ENCODE data around the gene CMAS. TPM values are rescaled to one million over a fixed set of nuclear protein-coding genes. Genes with fewer than 3 reads are reported as not detected.
A peak's percentile ranks its signal among the peaks of the same experiment; 100 is the strongest.
"Not testable (repeated sequence)": the region's sequence is repeated elsewhere in the genome, so short reads cannot be mapped to it uniquely, and the experiment has no call there.

Gene CMAS
- total RNA-seq, result 51.9 and 55.8 TPM in 2 replicates
- long read RNA-seq, transcript CMAS-201 (8 exons, 1,787 nt), result major isoform, 200 of 211 reads
- long read RNA-seq, partial matches to known transcripts, result 0 of 211 reads
- long read RNA-seq, other reads (novel, unspliced or antisense), result 7 of 211 reads

GRCh38 chr12:22046090-22046967 is at the start of gene CMAS:
TSS of gene CMAS (plus strand) at chr12:22046218. CDS start at chr12:22046304, 86 bp downstream.
- Mint-ChIP-seq H3K4me3 (ENCODE audit: low read depth) (peak within 1 kb of the TSS; percentile 93), H3K27me3 (peaks cover 5% of the 10 kb centered on the region), H3K27ac (peak within 1 kb of the TSS; percentile 89), H3K4me1 (ENCODE audit: low read depth) (peaks cover 36% of the 10 kb centered on the region), H3K36me3 (ENCODE audit: insufficient read depth) (peaks cover 1% of the 10 kb centered on the region), H3K9me3 (ENCODE audit: low read depth) (no peaks in the 10 kb centered on the region)
- TF ChIP-seq CTCF (IDR thresholded peaks at IDR 0.05; ENCODE audit: unreplicated experiment), result no peak
- peak; percentile 86 for DNase-seq (ENCODE audit: low spot score, unreplicated experiment)

GRCh38 chr12:21998295-21998694 is 47.7 kb upstream of the CMAS start:
- H3K4me3 Mint-ChIP-seq (ENCODE audit: low read depth), result no peak overlapping the region
- DNase-seq (ENCODE audit: low spot score, unreplicated experiment), result no peak
- H3K9me3 Mint-ChIP-seq (ENCODE audit: low read depth), result no peaks in the 10 kb centered on the region
- peaks cover 7% of the 10 kb centered on the region for H3K4me1 Mint-ChIP-seq (ENCODE audit: low read depth)
- no peak overlapping the region for H3K27ac Mint-ChIP-seq
- no peak for TF ChIP-seq CTCF (IDR thresholded peaks at IDR 0.05; ENCODE audit: unreplicated experiment)
- no peaks in the 10 kb centered on the region for H3K27me3 Mint-ChIP-seq
- no peaks in the 10 kb centered on the region for H3K36me3 Mint-ChIP-seq (ENCODE audit: insufficient read depth)

GRCh38 chr12:21998782-21999181 is 47.2 kb upstream of the CMAS start:
- H3K9me3 Mint-ChIP-seq (ENCODE audit: low read depth), result no peaks in the 10 kb centered on the region
- no peak overlapping the region for H3K27ac Mint-ChIP-seq
- H3K4me3 Mint-ChIP-seq (ENCODE audit: low read depth), result no peak overlapping the region
- H3K27me3 Mint-ChIP-seq, result no peaks in the 10 kb centered on the region
- no peak for TF ChIP-seq CTCF (IDR thresholded peaks at IDR 0.05; ENCODE audit: unreplicated experiment)
- DNase-seq (ENCODE audit: low spot score, unreplicated experiment), result no peak
- H3K4me1 Mint-ChIP-seq (ENCODE audit: low read depth), result peaks cover 7% of the 10 kb centered on the region
- H3K36me3 Mint-ChIP-seq (ENCODE audit: insufficient read depth), result no peaks in the 10 kb centered on the region

GRCh38 chr12:22002430-22002829 is 43.6 kb upstream of the CMAS start:
- no peak for DNase-seq (ENCODE audit: low spot score, unreplicated experiment)
- TF ChIP-seq CTCF (IDR thresholded peaks at IDR 0.05; ENCODE audit: unreplicated experiment), result no peak
- no peaks in the 10 kb centered on the region for H3K9me3 Mint-ChIP-seq (ENCODE audit: low read depth)
- H3K4me1 Mint-ChIP-seq (ENCODE audit: low read depth), result peaks cover 7% of the 10 kb centered on the region
- H3K27me3 Mint-ChIP-seq, result no peaks in the 10 kb centered on the region
- H3K36me3 Mint-ChIP-seq (ENCODE audit: insufficient read depth), result no peaks in the 10 kb centered on the region
- H3K27ac Mint-ChIP-seq, result no peak overlapping the region
- no peak overlapping the region for H3K4me3 Mint-ChIP-seq (ENCODE audit: low read depth)

GRCh38 chr12:22007794-22008193 is 38.2 kb upstream of the CMAS start:
- not testable (repeated sequence) for H3K27ac Mint-ChIP-seq; H3K4me3 Mint-ChIP-seq (ENCODE audit: low read depth); H3K36me3 Mint-ChIP-seq (ENCODE audit: insufficient read depth); H3K27me3 Mint-ChIP-seq; H3K4me1 Mint-ChIP-seq (ENCODE audit: low read depth); DNase-seq (ENCODE audit: low spot score, unreplicated experiment)
- H3K9me3 Mint-ChIP-seq (ENCODE audit: low read depth), result peaks cover 18% of the 10 kb centered on the region

All from progenitor cell of endocrine pancreas (in vitro differentiated cells).